Nephron (organoid): ENCODE data around the gene SLC35F1.

ENCODE experiments used
- H3K27ac Mint-ChIP-seq, 3 experiments: 2 replicates each; pipeline ENCODE4 v1.8.0; 2020; ENCODE audit warnings: mixed read lengths in 3 of 3, mild to moderate bottlenecking in 2 of 3, moderate library complexity in 1 of 3
- H3K27me3 Mint-ChIP-seq: 2 replicates; pipeline ENCODE4 v1.8.0; 2021; ENCODE audit warnings: low read depth, mild to moderate bottlenecking, moderate library complexity, mixed read lengths
- H3K36me3 Mint-ChIP-seq: 2 replicates; pipeline ENCODE4 v1.8.0; 2020; ENCODE audit warnings: low read depth, mixed read lengths
- H3K4me1 Mint-ChIP-seq: 2 replicates; pipeline ENCODE4 v1.8.0; 2020; ENCODE audit warnings: mixed read lengths
- H3K4me3 Mint-ChIP-seq, 3 experiments: 2 replicates each; pipeline ENCODE4 v1.8.0; 2020; ENCODE audit warnings: mild to moderate bottlenecking in 3 of 3, mixed read lengths in 3 of 3, moderate library complexity in 2 of 3
- H3K9me3 Mint-ChIP-seq: 2 replicates; pipeline ENCODE4 v1.8.0; 2020; ENCODE audit warnings: mixed read lengths
- CTCF ChIP-seq, 3 experiments: fragments of 200-600 bp; sonication (generic); IDR thresholded peaks; one replicate each; pipeline ENCODE4 v1.5.0; 2021; ENCODE audit warnings: antibody characterized with exemption in 3 of 3; ENCODE audit not compliant: unreplicated experiment in 3 of 3

Gene SLC35F1

GRCh38 chr6:117890172-117890571, 16.9 kb upstream of the SLC35F1 start:
- TF ChIP-seq CTCF (IDR thresholded peaks at IDR 0.05; ENCODE audit: unreplicated experiment in 3 of 3), result no peak
- Mint-ChIP-seq H3K36me3 (no peaks in the 10 kb centered on the region), H3K4me3 (no peak overlapping the region), H3K4me1 (no peaks in the 10 kb centered on the region), H3K9me3 (no peaks in the 10 kb centered on the region), H3K27me3 (peaks cover 3% of the 10 kb centered on the region), H3K27ac (no peak overlapping the region)

- peaks cover 58% of the 10 kb centered on the region for H3K27me3 Mint-ChIP-seq
- no peak overlapping the region for H3K27ac Mint-ChIP-seq
- H3K36me3 Mint-ChIP-seq, result no peaks in the 10 kb centered on the region
- no peak for TF ChIP-seq CTCF (IDR thresholded peaks at IDR 0.05; ENCODE audit: unreplicated experiment in 3 of 3)
- H3K4me1 Mint-ChIP-seq, result peaks cover 4% of the 10 kb centered on the region
- peaks cover 5% of the 10 kb centered on the region for H3K9me3 Mint-ChIP-seq
- H3K4me3 Mint-ChIP-seq, result peak overlapping the region; percentile 88 to 93 (median 90)
Observed at GRCh38 chr6:117906507-117906957, 532 bp upstream of the SLC35F1 start.

GRCh38 chr6:117907601-117908245, 659 bp downstream of the SLC35F1 start:
- H3K4me3 Mint-ChIP-seq, result peak overlapping the region; percentile 58 to 80 (median 68)
- H3K9me3 Mint-ChIP-seq, result peaks cover 5% of the 10 kb centered on the region
- no peaks in the 10 kb centered on the region for H3K36me3 Mint-ChIP-seq
- H3K27ac Mint-ChIP-seq, result no peak overlapping the region
- TF ChIP-seq CTCF (IDR thresholded peaks at IDR 0.05; ENCODE audit: unreplicated experiment in 3 of 3), result no peak
- H3K4me1 Mint-ChIP-seq, result peaks cover 4% of the 10 kb centered on the region
- H3K27me3 Mint-ChIP-seq, result peaks cover 52% of the 10 kb centered on the region

GRCh38 chr6:117908246-117909068, 1.4 kb downstream of the SLC35F1 start:
- peaks cover 52% of the 10 kb centered on the region for H3K27me3 Mint-ChIP-seq
- H3K4me3 Mint-ChIP-seq, result peak overlapping the region; percentile 80 to 92 (median 86)
- no peak for TF ChIP-seq CTCF (IDR thresholded peaks at IDR 0.05; ENCODE audit: unreplicated experiment in 3 of 3)
- peaks cover 4% of the 10 kb centered on the region for H3K4me1 Mint-ChIP-seq
- peaks cover 5% of the 10 kb centered on the region for H3K9me3 Mint-ChIP-seq
- no peaks in the 10 kb centered on the region for H3K36me3 Mint-ChIP-seq
- no peak overlapping the region for H3K27ac Mint-ChIP-seq

GRCh38 chr6:117909638-117910037, 2.6 kb downstream of the SLC35F1 start:
- no peaks in the 10 kb centered on the region for H3K36me3 Mint-ChIP-seq
- peaks cover 44% of the 10 kb centered on the region for H3K27me3 Mint-ChIP-seq
- no peak for TF ChIP-seq CTCF (IDR thresholded peaks at IDR 0.05; ENCODE audit: unreplicated experiment in 3 of 3)
- H3K4me1 Mint-ChIP-seq, result peaks cover 4% of the 10 kb centered on the region
- no peak overlapping the region for H3K27ac Mint-ChIP-seq
- peaks cover 5% of the 10 kb centered on the region for H3K9me3 Mint-ChIP-seq
- H3K4me3 Mint-ChIP-seq, result peak overlapping the region; percentile 34 to 64 (median 43)
